GM21390 (cell line): ENCODE data around the gene MSANTD2.

Experiments used
- ATAC-seq: cut with Tn5 transposase; IDR thresholded peaks from one replicate; pipeline ENCODE4 v1.9.1; 2021; ENCODE audit not compliant: unreplicated experiment

MSANTD2 gene

GRCh38 chr11:124821995-124822730 is 22.0 kb upstream of the MSANTD2 start:
- no peak for ATAC-seq

- ATAC-seq: no peak
These were observed 16.8 kb upstream of the MSANTD2 start for GRCh38 chr11:124817036-124817435.

- no peak for ATAC-seq
These were observed 14.5 kb upstream of the MSANTD2 start for GRCh38 chr11:124814739-124815138.

- no peak for ATAC-seq
These were observed 12.7 kb upstream of the MSANTD2 start for GRCh38 chr11:124812876-124813275.

GRCh38 chr11:124811399-124812125 is 11.4 kb upstream of the MSANTD2 start:
- no peak for ATAC-seq

- ATAC-seq: no peak
These were observed 7.6 kb upstream of the MSANTD2 start for GRCh38 chr11:124807660-124808270.

- no peak for ATAC-seq
These were observed 7.0 kb upstream of the MSANTD2 start for GRCh38 chr11:124807201-124807600.

GRCh38 chr11:124804884-124805283 is 4.7 kb upstream of the MSANTD2 start:
- ATAC-seq: no peak

- no peak for ATAC-seq
These were observed 1.6 kb upstream of the MSANTD2 start for GRCh38 chr11:124801636-124802312.

- no peak for ATAC-seq
These were observed 808 bp upstream of the MSANTD2 start for GRCh38 chr11:124801014-124801413.

GRCh38 chr11:124799348-124800225 is 619 bp downstream of the MSANTD2 start:
- ATAC-seq: peak; percentile 39

- ATAC-seq: peak; percentile 9
These were observed 1.2 kb downstream of the MSANTD2 start for GRCh38 chr11:124798991-124799347.

- ATAC-seq: no peak
These were observed 3.9 kb downstream of the MSANTD2 start for GRCh38 chr11:124796312-124796711.

GRCh38 chr11:124793466-124794278 is 6.5 kb downstream of the MSANTD2 start:
- peak; percentile 49 for ATAC-seq

- ATAC-seq: peak; percentile 77
These were observed 8.4 kb downstream of the MSANTD2 start for GRCh38 chr11:124791626-124792341.

GRCh38 chr11:124788521-124788920 is 11.7 kb downstream of the MSANTD2 start:
- no peak for ATAC-seq

- no peak for ATAC-seq
These were observed 16.2 kb downstream of the MSANTD2 start for GRCh38 chr11:124784051-124784450.

GRCh38 chr11:124783002-124783401 is 17.2 kb downstream of the MSANTD2 start:
- no peak for ATAC-seq

- ATAC-seq: no peak
These were observed 20.6 kb downstream of the MSANTD2 start for GRCh38 chr11:124779568-124779967.
